Left lung (tissue), 10 donors: ENCODE data around the gene HIPK4. TPM values are rescaled to one million over a fixed set of nuclear protein-coding genes. Genes with fewer than 3 reads are reported as not detected.

Experiments
- ATAC-seq: fragments of 200-7000 bp; cut with Tn5 transposase; one replicate; pipeline ENCODE4 v1.9.1; 2020; ENCODE audit warnings: moderate library complexity
- DNase-seq, 4 donors: peaks; one replicate each; pipeline ENCODE4 v3.0.0-alpha.2; 2013 to 2020
- H3K27ac ChIP-seq, 2 donors: fragments of 200-600 bp; sonication (generic) in 1 of 2; one replicate each; pipeline versions ENCODE4 v1.5.0 to v1.8.0; 2020 to 2021
- H3K27me3 ChIP-seq, 2 donors: fragments of 200-600 bp; sonication (generic) in 1 of 2; one replicate each; pipeline versions ENCODE4 v1.5.0 to v1.8.0; 2020 to 2021
- H3K36me3 ChIP-seq, 2 donors: fragments of 200-600 bp; sonication (generic) in 1 of 2; one replicate each; pipeline versions ENCODE4 v1.5.0 to v1.8.0; 2020 to 2021
- H3K4me1 ChIP-seq, 2 donors: fragments of 200-600 bp; one replicate each; pipeline ENCODE4 v1.8.0; 2021
- H3K4me3 ChIP-seq, 2 donors: fragments of 200-600 bp; sonication (generic) in 1 of 2; one replicate each; pipeline versions ENCODE4 v1.5.0 to v1.8.0; 2020 to 2021; ENCODE audit warnings: mild to moderate bottlenecking in 1 of 2
- H3K9me3 ChIP-seq, 2 donors: fragments of 200-600 bp; sonication (generic) in 1 of 2; one replicate each; pipeline versions ENCODE4 v1.5.0 to v1.8.0; 2020 to 2021
- CTCF ChIP-seq, 2 donors: fragments of 200-600 bp; sonication (generic) in 1 of 2; IDR thresholded peaks; one replicate each; pipeline versions ENCODE4 v1.5.0 to v1.8.0; 2021; ENCODE audit warnings: antibody characterized with exemption in 2 of 2
- intact Hi-C, 2 donors: fragments of 100-400 bp; cut with DNase I; formaldehyde crosslinking; loops; one replicate each; pipeline versions ENCODE4 v1.11.2 to v1.14.2; 2022
- polyA plus RNA-seq, 6 donors: library from polyadenylated mRNA; unstranded; fragments of 120-200 nt; gene quantifications; one replicate each; pipeline ENCODE4 v1.2.1, GENCODE V29; 2013; ENCODE audit not compliant: insufficient read length in 6 of 6
- total RNA-seq, 2 donors: library from RNA; stranded (reverse); fragmentation: NEBNext Ultra II Directional; extraction: Animal tissue kit (Norgen Biotek cat#: 25700); gene quantifications; one replicate each; pipeline ENCODE4 v1.2.1, GENCODE V29; 2021
- donor health status: DM: no; HTN: yes; CAD: no.
- donor health status: DM: no; HTN: no; CAD: no.

The HIPK4 gene
- total and polyA plus RNA-seq, 8 donors, result 0.09 to 0.35 (median 0.27) TPM

- Histone ChIP-seq H3K4me1 (peaks cover 0 to 21% of the 10 kb centered on the region in 2 donors), H3K9me3 (no peaks in the 10 kb centered on the region), H3K36me3 (no peaks in the 10 kb centered on the region), H3K27me3 (no peaks in the 10 kb centered on the region), H3K4me3 (peak overlapping the region; percentile 55 to 80), H3K27ac (peak overlapping the region; percentile 34 to 83)
- no peak for TF ChIP-seq CTCF (IDR thresholded peaks at IDR 0.05)
- ATAC-seq (peak; percentile 1), DNase-seq (peak in 1 of 4 donors; percentile 50)
- intact Hi-C loops, result no loop called here
Measured at GRCh38 chr19:40348961-40349507, 40.9 kb downstream of the HIPK4 start.

- H3K27ac ChIP-seq, result peak within 1 kb of the TSS; percentile 39 to 83
- H3K36me3 ChIP-seq, result peaks cover 0 to 1% of the 10 kb centered on the region in 2 donors
- peak in 1 of 2 donors; percentile 22 for TF ChIP-seq CTCF (IDR thresholded peaks at IDR 0.05)
- DNase-seq (peak; percentile 98 to 100 (median 100)), ATAC-seq (peak; percentile 97)
- H3K9me3 ChIP-seq, result no peaks in the 10 kb centered on the region
- H3K4me1 ChIP-seq, result peaks cover 0 to 21% of the 10 kb centered on the region in 2 donors
- intact Hi-C loops, result no loop called here
- H3K4me3 ChIP-seq, result peak within 1 kb of the TSS; percentile 55 to 80
- no peaks in the 10 kb centered on the region for H3K27me3 ChIP-seq
Measured at GRCh38 chr19:40348125-40348913, 41.7 kb downstream of the HIPK4 start, which contains the start of the genes C19orf47 and PLD3. Gene C19orf47 (minus strand): TSS chr19:40348397. CDS start chr19:40341857, 6,540 bp downstream. Gene PLD3 (plus strand): TSS chr19:40348695. CDS start chr19:40366484, 17,789 bp downstream.

- no peak for ATAC-seq
- H3K27me3 ChIP-seq, result no peaks in the 10 kb centered on the region
- H3K9me3 ChIP-seq, result no peaks in the 10 kb centered on the region
- H3K27ac ChIP-seq, result no peak overlapping the region
- peaks cover 10 to 24% of the 10 kb centered on the region in 2 donors for H3K4me1 ChIP-seq
- no peak for TF ChIP-seq CTCF (IDR thresholded peaks at IDR 0.05)
- peak in 1 of 4 donors; percentile 2 for DNase-seq
- intact Hi-C loops, result no loop called here
- peaks cover 0 to 11% of the 10 kb centered on the region in 2 donors for H3K36me3 ChIP-seq
- no peak overlapping the region for H3K4me3 ChIP-seq
Measured at GRCh38 chr19:40344422-40344821, 45.6 kb downstream of the HIPK4 start.

GRCh38 chr19:40342644-40343311 lies 47.2 kb downstream of the HIPK4 start:
- TF ChIP-seq CTCF (IDR thresholded peaks at IDR 0.05), result no peak
- Histone ChIP-seq H3K36me3 (peaks cover 0 to 11% of the 10 kb centered on the region in 2 donors), H3K27ac (no peak overlapping the region), H3K4me3 (no peak overlapping the region), H3K9me3 (no peaks in the 10 kb centered on the region), H3K27me3 (no peaks in the 10 kb centered on the region), H3K4me1 (peaks cover 10 to 19% of the 10 kb centered on the region in 2 donors)
- DNase-seq (peak in 1 of 4 donors; percentile 16), ATAC-seq (no peak)
- intact Hi-C loops, result no loop called here
